ENCODE data around the gene CDH23.

The CDH23 gene

GRCh38 chr10:71731791-71732190, 335.1 kb downstream of the CDH23 start:
- no peak overlapping the region for H3K27ac ChIP-seq (ENCODE audit: low read depth, low read length)
- H3K4me3 ChIP-seq (ENCODE audit: low read depth in 1 of 2, low read length in 2 of 2) = no peak overlapping the region
- peaks cover 30% of the 10 kb centered on the region for H3K4me1 ChIP-seq (ENCODE audit: insufficient read depth, low read length)
- H3K27me3 ChIP-seq (ENCODE audit: control insufficient read depth in 1 of 2, insufficient read depth in 2 of 2, low read length in 2 of 2) = no peaks in the 10 kb centered on the region
- H3K9ac ChIP-seq (ENCODE audit: low read length) = no peak overlapping the region
- H3K36me3 ChIP-seq (ENCODE audit: insufficient read depth, low read length) = no peaks in the 10 kb centered on the region
- no peaks in the 10 kb centered on the region for H3K9me3 ChIP-seq (ENCODE audit: low read length)

GRCh38 chr10:71734797-71735196, 338.1 kb downstream of the CDH23 start:
- H3K27me3 ChIP-seq (ENCODE audit: control insufficient read depth in 1 of 2, insufficient read depth in 2 of 2, low read length in 2 of 2) = no peaks in the 10 kb centered on the region
- no peaks in the 10 kb centered on the region for H3K9me3 ChIP-seq (ENCODE audit: low read length)
- peaks cover 12% of the 10 kb centered on the region for H3K4me1 ChIP-seq (ENCODE audit: insufficient read depth, low read length)
- H3K9ac ChIP-seq (ENCODE audit: low read length) = no peak overlapping the region
- no peak overlapping the region for H3K4me3 ChIP-seq (ENCODE audit: low read depth in 1 of 2, low read length in 2 of 2)
- no peak overlapping the region for H3K27ac ChIP-seq (ENCODE audit: low read depth, low read length)
- H3K36me3 ChIP-seq (ENCODE audit: insufficient read depth, low read length) = no peaks in the 10 kb centered on the region

- Histone ChIP-seq H3K27me3 (ENCODE audit: control insufficient read depth in 1 of 2, insufficient read depth in 2 of 2, low read length in 2 of 2) (no peaks in the 10 kb centered on the region), H3K9ac (ENCODE audit: low read length) (no peak overlapping the region), H3K4me3 (ENCODE audit: low read depth in 1 of 2, low read length in 2 of 2) (no peak overlapping the region), H3K9me3 (ENCODE audit: low read length) (no peaks in the 10 kb centered on the region), H3K36me3 (ENCODE audit: insufficient read depth, low read length) (no peaks in the 10 kb centered on the region), H3K27ac (ENCODE audit: low read depth, low read length) (no peak overlapping the region), H3K4me1 (ENCODE audit: insufficient read depth, low read length) (peaks cover 21% of the 10 kb centered on the region)
Measured at GRCh38 chr10:71735709-71736569, 339.2 kb downstream of the CDH23 start.

- H3K36me3 ChIP-seq (ENCODE audit: insufficient read depth, low read length) = no peaks in the 10 kb centered on the region
- no peak overlapping the region for H3K27ac ChIP-seq (ENCODE audit: low read depth, low read length)
- H3K4me1 ChIP-seq (ENCODE audit: insufficient read depth, low read length) = peaks cover 21% of the 10 kb centered on the region
- no peaks in the 10 kb centered on the region for H3K9me3 ChIP-seq (ENCODE audit: low read length)
- H3K4me3 ChIP-seq (ENCODE audit: low read depth in 1 of 2, low read length in 2 of 2) = no peak overlapping the region
- H3K9ac ChIP-seq (ENCODE audit: low read length) = no peak overlapping the region
- H3K27me3 ChIP-seq (ENCODE audit: control insufficient read depth in 1 of 2, insufficient read depth in 2 of 2, low read length in 2 of 2) = no peaks in the 10 kb centered on the region
Measured at GRCh38 chr10:71736570-71736952, 339.8 kb downstream of the CDH23 start.

GRCh38 chr10:71737001-71737833, 340.5 kb downstream of the CDH23 start:
- Histone ChIP-seq H3K27me3 (ENCODE audit: control insufficient read depth in 1 of 2, insufficient read depth in 2 of 2, low read length in 2 of 2) (no peaks in the 10 kb centered on the region), H3K27ac (ENCODE audit: low read depth, low read length) (no peak overlapping the region)

GRCh38 chr10:71737834-71738197, 341.1 kb downstream of the CDH23 start:
- Histone ChIP-seq H3K9ac (ENCODE audit: low read length) (no peak overlapping the region), H3K9me3 (ENCODE audit: low read length) (no peaks in the 10 kb centered on the region), H3K36me3 (ENCODE audit: insufficient read depth, low read length) (no peaks in the 10 kb centered on the region), H3K4me3 (ENCODE audit: low read depth in 1 of 2, low read length in 2 of 2) (no peak overlapping the region), H3K27me3 (ENCODE audit: control insufficient read depth in 1 of 2, insufficient read depth in 2 of 2, low read length in 2 of 2) (no peaks in the 10 kb centered on the region), H3K27ac (ENCODE audit: low read depth, low read length) (no peak overlapping the region), H3K4me1 (ENCODE audit: insufficient read depth, low read length) (peaks cover 21% of the 10 kb centered on the region)

More at GRCh38 chr10:71737001-71737833, 340.5 kb downstream of the CDH23 start:
- Histone ChIP-seq H3K9ac (ENCODE audit: low read length) (no peak overlapping the region), H3K9me3 (ENCODE audit: low read length) (no peaks in the 10 kb centered on the region), H3K4me3 (ENCODE audit: low read depth in 1 of 2, low read length in 2 of 2) (no peak overlapping the region), H3K36me3 (ENCODE audit: insufficient read depth, low read length) (no peaks in the 10 kb centered on the region), H3K4me1 (ENCODE audit: insufficient read depth, low read length) (peaks cover 21% of the 10 kb centered on the region)

GRCh38 chr10:71739358-71739900, 342.7 kb downstream of the CDH23 start:
- Histone ChIP-seq H3K4me1 (ENCODE audit: insufficient read depth, low read length) (peaks cover 21% of the 10 kb centered on the region), H3K4me3 (ENCODE audit: low read depth in 1 of 2, low read length in 2 of 2) (no peak overlapping the region), H3K9ac (ENCODE audit: low read length) (no peak overlapping the region), H3K27ac (ENCODE audit: low read depth, low read length) (no peak overlapping the region), H3K36me3 (ENCODE audit: insufficient read depth, low read length) (no peaks in the 10 kb centered on the region), H3K9me3 (ENCODE audit: low read length) (no peaks in the 10 kb centered on the region), H3K27me3 (ENCODE audit: control insufficient read depth in 1 of 2, insufficient read depth in 2 of 2, low read length in 2 of 2) (no peaks in the 10 kb centered on the region)

GRCh38 chr10:71740069-71740653, 343.4 kb downstream of the CDH23 start:
- Histone ChIP-seq H3K4me1 (ENCODE audit: insufficient read depth, low read length) (peaks cover 21% of the 10 kb centered on the region), H3K4me3 (ENCODE audit: low read depth in 1 of 2, low read length in 2 of 2) (no peak overlapping the region), H3K36me3 (ENCODE audit: insufficient read depth, low read length) (no peaks in the 10 kb centered on the region), H3K9me3 (ENCODE audit: low read length) (no peaks in the 10 kb centered on the region), H3K27ac (ENCODE audit: low read depth, low read length) (peak overlapping the region; percentile 12), H3K27me3 (ENCODE audit: control insufficient read depth in 1 of 2, insufficient read depth in 2 of 2, low read length in 2 of 2) (no peaks in the 10 kb centered on the region), H3K9ac (ENCODE audit: low read length) (no peak overlapping the region)

- H3K9me3 ChIP-seq (ENCODE audit: low read length) = no peaks in the 10 kb centered on the region
- H3K27me3 ChIP-seq (ENCODE audit: control insufficient read depth in 1 of 2, insufficient read depth in 2 of 2, low read length in 2 of 2) = no peaks in the 10 kb centered on the region
- H3K4me3 ChIP-seq (ENCODE audit: low read depth in 1 of 2, low read length in 2 of 2) = no peak overlapping the region
- H3K36me3 ChIP-seq (ENCODE audit: insufficient read depth, low read length) = no peaks in the 10 kb centered on the region
- H3K4me1 ChIP-seq (ENCODE audit: insufficient read depth, low read length) = peaks cover 23% of the 10 kb centered on the region
- H3K27ac ChIP-seq (ENCODE audit: low read depth, low read length) = no peak overlapping the region
- no peak overlapping the region for H3K9ac ChIP-seq (ENCODE audit: low read length)
Measured at GRCh38 chr10:71741029-71741428, 344.3 kb downstream of the CDH23 start.

GRCh38 chr10:71741671-71742070, 345.0 kb downstream of the CDH23 start:
- H3K36me3 ChIP-seq (ENCODE audit: insufficient read depth, low read length) = no peaks in the 10 kb centered on the region
- H3K4me1 ChIP-seq (ENCODE audit: insufficient read depth, low read length) = peaks cover 26% of the 10 kb centered on the region
- H3K27me3 ChIP-seq (ENCODE audit: control insufficient read depth in 1 of 2, insufficient read depth in 2 of 2, low read length in 2 of 2) = no peaks in the 10 kb centered on the region
- H3K4me3 ChIP-seq (ENCODE audit: low read depth in 1 of 2, low read length in 2 of 2) = no peak overlapping the region
- H3K27ac ChIP-seq (ENCODE audit: low read depth, low read length) = no peak overlapping the region
- H3K9me3 ChIP-seq (ENCODE audit: low read length) = no peaks in the 10 kb centered on the region
- H3K9ac ChIP-seq (ENCODE audit: low read length) = no peak overlapping the region
